Activated T-helper 9 cell treated with anti-CD3 and anti-CD28 coated beads, Interleukin-2, amount 50 U/mL, for 16 hours (primary cell): ENCODE data around the gene CD99L2.
A peak's percentile ranks its signal among the peaks of the same experiment; 100 is the strongest.

Source experiments
- DNase-seq: peaks from one replicate; pipeline ENCODE4 v3.0.0-alpha.2; 2020; ENCODE audit warnings: low read depth

CD99L2 gene, protein sequence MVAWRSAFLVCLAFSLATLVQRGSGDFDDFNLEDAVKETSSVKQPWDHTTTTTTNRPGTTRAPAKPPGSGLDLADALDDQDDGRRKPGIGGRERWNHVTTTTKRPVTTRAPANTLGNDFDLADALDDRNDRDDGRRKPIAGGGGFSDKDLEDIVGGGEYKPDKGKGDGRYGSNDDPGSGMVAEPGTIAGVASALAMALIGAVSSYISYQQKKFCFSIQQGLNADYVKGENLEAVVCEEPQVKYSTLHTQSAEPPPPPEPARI

DNA sequence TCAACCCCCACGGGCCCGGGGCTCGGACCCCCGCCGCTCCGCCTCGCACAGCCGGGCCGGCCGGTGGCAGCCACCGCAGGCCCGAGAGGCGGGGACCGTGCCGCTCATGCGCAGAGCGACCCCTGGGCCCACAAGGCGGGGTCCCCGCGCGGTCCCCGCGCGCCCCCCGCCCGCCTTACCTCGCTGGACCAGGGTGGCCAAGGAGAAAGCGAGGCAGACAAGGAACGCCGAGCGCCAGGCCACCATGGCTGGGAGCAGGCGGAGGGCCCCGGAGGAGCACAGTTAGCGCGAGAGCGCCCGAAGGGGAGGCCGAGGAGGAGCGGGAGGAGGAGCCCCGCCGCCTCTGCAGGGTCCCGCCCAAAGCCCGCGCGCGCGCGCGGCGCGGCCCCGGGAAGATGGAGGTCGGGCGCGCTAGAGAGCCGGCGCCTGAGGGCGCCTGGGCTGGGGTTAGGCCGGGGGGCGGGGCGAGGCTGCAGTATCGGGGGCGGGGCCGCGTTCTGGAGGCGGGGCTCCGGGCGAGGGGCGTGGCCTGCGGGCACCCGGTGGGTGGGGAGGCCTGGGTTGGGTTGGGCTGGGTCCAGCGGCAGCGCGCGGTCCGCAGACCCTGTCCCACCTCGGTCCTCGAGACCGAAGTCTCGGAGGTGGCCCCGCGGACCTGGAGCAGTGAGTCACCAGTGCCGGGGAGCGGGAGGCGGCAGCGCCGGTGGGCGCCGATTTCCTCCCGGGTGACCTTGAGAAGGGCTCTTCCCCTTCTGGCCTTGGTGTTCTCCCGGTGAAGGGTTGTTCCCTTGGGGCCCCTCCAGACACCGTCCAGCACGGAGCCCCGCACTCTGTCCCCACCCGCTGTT is at the start of gene CD99L2:
TSS of gene CD99L2 (minus strand) at position 326 of the 848 bp plus-strand sequence. CDS start at position 246, 80 bp downstream.
- DNase-seq: peak; percentile 84

DNA sequence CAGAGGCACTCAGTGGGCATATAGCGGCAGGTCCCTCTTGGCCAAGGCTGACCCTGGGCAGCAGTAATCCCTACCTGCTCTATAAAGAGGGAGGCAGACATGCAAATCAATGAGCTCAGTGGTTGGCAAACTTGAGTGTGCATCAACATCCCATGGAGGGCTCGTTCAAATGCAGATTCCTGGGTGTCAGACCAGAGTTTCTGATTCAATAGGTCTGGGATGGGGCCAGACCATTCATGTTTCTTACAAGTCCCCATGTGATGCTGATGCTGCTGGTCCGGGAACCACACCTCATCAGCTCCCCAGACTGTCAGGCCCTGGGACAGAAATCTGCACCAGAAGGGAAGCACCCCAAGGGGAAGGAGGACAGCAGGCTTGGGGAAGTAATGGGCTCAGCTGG is 45.8 kb upstream of the CD99L2 start:
- DNase-seq: no peak

DNA sequence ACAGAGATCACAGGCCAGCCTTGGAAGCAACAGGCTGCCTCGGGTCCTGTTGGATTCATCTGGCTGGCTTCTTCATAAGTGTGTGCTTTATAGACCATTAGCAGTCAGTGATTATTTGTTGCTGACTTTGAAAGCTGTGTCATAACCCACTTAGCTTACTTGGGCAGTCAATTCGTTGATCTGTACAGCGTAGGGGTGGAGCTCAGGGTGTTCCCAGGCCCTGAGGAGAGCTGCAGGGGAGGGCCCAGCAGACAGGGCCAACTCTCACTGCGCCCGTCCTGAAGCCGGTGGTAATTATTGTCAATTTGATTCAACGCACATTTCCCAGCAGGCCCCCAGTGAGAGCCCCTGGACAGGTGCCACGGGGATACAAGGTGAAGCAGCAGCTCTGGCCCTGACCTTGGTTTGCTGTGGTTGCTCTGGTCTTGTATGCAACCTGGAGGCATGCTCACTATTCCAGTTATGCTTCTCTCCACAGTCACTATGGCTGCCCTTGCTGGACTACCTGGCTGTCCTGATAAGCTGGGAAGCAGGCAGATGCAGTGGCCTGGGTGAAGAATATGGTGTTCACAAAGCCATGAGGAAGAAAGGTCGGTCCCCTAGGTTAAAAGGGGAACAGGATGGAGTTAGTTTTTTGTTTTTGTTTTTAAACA is 44.6 kb upstream of the CD99L2 start:
- no peak for DNase-seq

DNA sequence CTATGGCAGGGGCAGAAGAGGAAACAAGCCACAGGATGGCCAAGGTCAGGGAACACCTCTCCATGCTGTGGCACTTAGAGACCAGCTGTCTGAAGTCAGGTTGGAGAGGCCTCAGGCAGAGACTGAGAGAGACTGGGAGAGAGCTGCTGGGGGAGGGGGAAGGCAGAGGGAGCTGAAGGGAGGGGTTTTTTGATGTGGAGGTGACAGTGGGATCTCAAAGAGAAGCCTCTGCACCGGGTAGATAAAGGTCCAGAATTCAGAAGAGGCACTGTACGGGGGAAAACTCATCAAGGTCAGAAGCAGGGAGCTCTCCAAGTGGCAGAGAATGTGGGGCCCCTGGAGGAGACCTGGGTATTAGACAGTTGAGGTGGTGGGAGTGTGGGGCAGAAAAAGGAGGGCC is 43.1 kb upstream of the CD99L2 start:
- no peak for DNase-seq

DNA sequence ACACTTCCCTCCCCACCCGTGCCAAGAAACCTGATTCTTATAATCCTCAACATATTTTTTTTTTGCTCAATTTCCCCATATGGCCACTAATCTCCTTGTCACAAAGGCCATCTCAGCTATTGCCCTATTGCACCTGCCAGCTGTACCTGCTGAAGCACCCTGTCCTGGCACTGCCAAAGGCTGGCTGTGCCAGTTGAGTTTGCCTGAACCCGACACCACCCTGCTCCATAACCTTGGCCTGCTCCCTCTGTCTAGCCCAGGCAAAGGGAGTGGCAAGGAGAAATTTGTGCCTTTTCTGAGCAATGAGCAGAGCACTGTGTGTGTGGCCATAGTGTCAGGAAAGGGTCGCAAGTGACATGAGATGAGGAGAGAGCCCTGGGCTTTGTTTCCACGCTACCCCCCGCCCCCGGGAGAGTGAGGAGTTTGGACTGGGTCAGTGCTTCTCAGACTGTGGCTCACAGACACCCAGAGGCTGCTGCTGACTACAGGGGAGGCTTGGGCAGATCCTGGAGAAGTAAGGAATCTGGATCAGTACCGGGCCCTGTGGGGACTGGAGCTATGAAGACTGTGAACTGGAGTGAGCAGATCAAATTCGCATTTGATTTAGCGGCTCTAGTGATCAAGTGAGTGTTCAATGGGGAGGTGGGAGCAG is 42.5 kb upstream of the CD99L2 start:
- DNase-seq: no peak

DNA sequence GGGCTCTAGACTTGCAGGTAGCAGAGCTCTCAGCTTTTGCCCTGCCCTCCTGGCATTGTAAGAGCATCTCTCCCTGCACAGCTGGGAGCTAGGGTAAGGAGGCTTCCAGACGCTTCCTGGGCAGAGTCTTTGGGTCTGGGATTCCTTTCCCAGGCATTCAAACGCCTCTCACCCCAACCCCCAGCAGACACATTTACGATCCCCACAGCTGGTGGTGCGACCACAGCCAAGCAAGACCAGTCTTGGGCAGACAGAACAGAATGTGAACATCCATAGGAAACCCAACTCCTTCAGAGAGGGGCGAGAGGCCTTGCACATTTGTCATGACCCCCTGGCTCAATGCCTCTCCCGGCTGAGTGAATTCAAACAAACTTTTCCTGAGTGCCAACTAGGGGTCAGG is 38.1 kb upstream of the CD99L2 start:
- no peak for DNase-seq

DNA sequence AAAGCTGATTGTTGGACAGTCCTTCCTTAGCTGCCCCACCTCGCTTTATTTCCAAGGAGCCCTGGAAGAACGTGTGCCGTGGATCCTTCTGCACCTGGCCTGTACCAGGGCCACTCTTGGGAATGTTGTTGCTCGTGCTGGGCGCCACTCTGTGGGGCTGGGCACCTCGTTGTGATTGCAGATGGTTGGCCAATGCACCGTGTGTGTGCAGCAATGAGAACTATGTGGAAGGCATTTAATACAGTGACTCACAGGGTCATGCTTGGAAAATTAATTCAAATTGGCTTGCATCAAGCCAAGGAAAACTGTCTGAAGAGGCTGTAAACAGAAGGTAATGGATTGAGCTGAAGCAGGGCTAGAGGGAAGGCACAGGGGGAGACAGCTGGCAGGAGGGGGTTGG is 37.0 kb upstream of the CD99L2 start:
- DNase-seq: no peak

DNA sequence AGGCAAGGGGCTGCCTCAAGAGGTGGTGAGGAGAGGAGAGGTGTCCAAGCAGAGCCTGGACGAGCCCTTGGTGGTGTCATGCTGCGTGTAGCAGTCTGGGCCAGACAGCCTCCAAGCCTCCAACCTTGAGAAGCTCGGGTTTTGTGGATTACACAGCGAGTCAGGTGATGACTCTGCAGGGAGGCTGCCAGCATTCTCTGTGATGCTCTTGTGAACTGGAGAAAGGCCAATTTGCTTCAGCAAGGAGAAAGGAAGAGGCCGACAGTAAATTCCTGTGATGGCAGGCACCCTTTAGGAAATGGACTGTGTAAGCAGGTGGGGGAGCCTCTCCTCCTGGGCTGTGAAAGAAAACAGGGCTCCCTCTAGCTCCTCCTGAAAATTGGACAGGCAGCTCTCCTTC is 36.0 kb upstream of the CD99L2 start:
- DNase-seq: no peak

DNA sequence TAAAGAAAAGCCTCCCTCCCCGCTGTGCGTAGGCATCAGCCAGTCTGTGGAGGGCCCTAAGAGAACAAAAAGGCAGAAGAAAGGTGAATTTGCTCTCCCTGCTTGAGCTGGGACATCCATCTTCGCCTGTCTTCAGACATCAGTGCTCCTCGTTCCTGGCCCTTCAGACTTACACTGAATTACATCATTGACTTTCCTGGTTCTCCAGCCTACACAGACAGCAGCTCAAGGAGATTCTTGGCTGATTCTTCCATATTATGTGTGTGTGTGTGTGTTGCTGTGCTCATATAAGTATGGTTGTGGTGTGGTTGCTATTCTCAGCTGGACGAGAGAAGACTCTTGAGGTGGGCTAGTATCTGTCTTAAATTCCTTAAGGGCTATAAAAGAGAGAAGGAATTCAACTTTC is 35.5 kb upstream of the CD99L2 start:
- DNase-seq: no peak

DNA sequence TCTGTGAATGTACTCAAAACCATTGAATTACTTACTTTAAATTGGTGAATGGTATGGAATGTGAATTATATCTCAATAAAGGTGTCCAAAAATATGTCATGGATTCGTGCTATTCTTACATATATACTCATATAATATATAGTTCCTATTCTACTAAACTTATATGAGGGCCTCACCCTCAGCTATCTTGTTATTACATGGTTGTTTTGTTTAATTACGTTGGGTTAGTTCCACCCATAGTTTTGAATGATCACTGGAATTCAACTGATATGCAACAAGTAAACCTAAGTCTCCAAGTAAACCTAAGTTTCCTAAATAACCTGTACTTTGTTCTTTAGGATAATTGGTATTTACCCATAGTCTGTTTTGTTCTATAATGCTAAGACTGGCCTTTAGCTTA is 30.6 kb upstream of the CD99L2 start:
- no peak for DNase-seq

DNA sequence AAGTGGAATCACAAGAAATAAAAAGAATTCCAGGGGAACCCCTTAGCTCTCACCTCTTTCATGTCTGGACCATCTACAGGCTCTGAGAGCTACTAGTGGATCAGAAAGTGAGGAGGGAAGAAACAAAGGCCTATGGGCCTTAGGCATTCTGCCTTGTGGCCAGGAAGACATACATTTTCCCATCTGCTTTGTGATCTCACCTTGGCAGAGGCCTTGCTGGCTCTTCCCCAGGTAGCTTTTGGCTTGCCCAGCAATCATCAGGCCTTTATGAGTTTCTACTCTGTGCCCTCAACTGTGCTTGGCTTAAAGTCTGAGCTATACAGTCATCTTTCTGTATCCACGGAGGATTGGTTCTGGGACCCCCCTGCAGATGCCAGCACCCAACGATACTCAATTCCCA is 28.3 kb upstream of the CD99L2 start:
- no peak for DNase-seq

DNA sequence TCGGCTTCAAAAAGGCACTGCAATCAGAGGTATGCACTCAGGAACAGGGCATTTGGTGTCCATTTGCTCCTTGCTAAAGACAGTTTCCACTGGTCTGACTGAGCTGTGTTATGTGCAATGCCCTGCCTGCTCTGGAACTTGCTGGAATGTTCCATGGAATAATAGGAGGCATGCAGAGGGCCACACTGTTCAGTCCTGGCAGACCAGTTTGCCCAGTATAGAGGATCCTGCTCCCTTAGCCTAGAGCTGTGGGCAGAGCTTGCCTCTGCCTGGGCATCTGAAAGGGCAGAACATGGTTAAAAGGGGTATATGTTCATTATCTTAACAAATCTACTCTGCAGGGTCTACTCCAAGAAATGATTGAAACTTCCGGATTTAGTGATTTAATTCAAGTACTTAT is 27.8 kb upstream of the CD99L2 start:
- no peak for DNase-seq

DNA sequence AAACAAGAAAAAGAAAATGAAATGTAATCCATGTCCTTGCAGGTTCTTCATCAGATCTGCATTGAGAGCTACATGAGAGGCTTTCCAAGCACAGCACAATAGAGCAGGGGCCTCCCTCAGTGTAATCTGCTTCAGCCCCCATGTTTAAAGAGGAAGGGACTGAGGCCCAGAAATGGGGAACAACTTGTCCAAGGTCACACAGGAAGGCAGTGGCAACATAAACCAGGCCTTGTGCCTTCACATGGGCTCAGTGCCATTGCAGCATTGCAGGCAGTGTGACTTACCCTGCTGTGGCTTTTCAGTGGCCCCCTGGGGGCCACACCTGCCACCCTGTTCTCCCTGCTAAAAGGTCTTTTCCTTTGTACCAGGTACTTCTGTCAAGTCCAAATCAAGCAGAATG is 20.9 kb upstream of the CD99L2 start:
- no peak for DNase-seq

DNA sequence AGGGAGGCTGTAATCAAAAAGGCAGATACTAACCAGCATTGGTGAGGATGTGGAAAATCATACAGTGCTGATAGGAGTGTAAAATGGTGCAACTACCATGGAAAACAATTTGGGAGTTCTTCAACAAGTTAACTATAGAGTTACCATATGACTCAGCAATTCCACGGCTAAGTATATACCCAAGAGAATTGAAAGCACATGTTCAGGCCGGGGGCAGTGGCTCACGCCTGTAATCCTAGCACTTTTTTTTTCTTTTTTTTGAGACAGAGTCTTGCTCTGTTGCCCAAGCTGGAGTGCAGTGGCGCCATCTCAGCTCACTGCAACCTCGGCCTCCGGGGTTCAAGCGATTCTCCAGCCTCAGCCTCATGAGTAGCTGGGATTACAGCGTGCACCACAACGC is 15.0 kb upstream of the CD99L2 start:
- DNase-seq: no peak

DNA sequence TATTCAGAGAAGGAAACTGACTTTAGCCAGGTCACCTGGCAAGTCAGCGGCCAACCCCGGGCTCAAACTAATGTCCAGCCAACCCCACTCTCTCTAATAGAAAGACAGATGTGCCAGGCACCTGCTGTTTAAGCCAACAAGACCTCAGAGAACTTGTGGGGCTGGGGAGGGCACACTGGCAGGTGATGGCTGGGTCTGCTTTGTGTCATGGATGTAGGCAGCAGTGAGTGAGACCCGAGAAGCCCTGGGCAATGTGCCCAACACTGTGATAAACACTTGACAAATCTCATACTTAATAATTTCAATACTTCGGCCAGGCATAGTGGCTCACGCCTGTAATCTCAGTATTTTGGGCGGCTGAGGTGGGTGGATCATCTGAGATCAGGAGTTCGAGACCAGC is 9.0 kb upstream of the CD99L2 start:
- no peak for DNase-seq

DNA sequence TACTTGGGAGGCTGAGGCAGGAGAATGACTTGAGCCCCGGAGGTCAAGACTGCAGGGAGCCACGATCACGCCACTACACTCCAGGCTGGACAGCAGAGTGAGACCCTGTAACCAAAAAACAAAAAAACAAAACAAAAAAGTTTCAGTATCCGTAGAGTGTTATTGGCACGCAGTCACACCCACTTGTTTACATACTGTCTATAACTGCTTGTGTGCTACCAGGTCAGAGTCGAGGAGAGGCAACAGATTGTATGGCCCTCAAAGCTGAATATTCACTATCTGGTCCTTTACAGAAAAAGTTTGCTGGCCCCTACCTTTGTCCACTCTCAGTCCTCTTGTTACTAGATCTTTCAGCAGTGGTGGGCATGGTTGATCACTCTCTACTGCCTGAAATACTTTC is 8.2 kb upstream of the CD99L2 start:
- no peak for DNase-seq

DNA sequence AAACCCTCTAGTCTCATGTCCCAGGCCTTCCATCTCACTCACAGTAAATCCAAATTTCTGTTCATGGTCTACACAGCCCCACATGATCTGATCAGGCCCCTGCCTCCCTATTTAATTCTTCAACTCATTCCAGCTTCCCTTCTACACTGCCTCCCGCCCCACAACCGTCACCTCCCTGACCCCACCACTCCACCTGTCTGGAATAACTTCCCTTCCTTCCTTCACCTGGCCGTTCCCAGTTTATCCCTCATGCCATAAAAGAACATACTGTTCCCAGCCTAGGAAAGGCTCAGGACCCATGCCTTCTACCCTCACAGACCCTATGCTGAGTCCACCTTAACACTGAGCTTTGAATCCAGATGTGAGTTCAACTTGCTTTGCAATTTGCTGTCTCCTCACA is 6.8 kb upstream of the CD99L2 start:
- no peak for DNase-seq

DNA sequence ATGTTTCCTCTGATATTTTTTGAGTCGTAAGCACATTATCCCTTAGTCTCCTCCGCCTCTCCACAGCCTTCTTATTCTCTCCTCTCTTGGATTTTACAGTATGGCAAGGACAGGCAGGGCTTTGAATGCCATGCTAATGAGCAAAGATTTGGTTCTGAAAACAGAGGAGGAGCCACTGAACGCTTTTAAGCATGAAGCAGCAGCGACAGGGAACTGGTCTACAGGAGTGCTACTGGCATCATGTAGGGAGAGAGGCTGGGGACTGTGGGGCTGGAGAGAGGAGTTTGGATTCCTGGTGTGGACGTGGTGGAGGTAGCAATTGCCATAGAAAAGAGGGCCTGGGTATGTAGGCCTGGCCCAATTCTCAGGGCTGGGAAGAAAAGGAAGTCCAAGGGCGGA is 4.6 kb upstream of the CD99L2 start:
- no peak for DNase-seq

DNA sequence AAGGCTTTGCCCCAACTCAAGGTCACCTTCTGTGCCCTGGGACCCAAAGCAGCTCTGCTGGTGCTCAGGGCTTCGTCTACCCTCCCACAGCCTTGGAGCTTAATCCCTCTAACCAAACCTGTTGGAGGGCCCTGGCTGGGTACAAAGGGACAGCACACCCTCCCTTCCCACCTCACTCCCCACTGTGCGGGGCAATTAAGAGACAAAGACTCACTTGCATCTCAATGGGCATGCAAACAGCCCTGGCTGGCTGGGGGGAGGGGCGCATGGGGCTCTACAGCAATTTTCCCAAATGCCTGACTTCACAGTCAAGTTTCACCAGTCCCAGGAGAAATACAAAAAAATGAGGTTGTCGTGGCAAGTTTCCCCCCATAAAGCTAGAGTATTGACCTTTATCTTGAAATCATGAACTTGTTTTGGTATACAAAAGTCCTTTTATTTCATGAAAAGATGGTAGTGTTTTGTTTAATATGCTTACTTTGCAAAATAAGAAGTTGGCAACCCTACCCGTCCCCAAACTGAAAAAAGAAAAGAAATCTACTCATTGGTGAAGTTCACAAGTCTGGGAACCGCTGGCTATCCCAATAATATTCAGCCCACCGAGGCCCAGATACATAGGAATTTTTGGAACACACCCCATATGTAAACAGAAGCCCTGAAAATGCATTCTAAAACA is 4.1 kb upstream of the CD99L2 start:
- no peak for DNase-seq

DNA sequence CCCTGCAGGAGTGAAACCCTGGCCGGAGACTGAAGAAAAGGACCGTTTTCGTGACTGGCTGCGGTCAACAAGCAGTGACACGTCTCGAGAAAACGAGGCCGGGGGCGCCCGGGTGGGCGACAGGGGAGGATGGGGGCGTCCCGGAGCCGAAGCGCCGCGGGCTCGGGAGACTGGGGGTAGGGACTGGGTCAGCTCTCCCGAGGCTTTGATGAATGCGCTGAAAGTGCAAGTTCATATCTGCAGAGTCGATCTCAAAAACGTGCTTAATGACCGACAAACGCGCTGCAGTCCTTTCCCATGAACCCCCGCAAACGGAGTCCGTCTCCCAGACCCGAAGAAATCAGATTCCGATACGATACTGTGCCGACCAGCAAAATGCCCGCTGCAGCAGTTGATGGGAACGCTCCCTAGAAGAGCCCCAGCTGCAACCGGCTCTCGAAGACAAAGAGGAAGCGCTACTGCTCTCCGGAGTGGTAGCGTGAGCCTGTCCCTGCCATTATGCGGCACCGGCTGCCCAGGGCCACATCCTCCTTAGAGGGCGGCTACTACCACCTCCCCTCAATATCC is 806 bp upstream of the CD99L2 start:
- DNase-seq: peak; percentile 2

DNA sequence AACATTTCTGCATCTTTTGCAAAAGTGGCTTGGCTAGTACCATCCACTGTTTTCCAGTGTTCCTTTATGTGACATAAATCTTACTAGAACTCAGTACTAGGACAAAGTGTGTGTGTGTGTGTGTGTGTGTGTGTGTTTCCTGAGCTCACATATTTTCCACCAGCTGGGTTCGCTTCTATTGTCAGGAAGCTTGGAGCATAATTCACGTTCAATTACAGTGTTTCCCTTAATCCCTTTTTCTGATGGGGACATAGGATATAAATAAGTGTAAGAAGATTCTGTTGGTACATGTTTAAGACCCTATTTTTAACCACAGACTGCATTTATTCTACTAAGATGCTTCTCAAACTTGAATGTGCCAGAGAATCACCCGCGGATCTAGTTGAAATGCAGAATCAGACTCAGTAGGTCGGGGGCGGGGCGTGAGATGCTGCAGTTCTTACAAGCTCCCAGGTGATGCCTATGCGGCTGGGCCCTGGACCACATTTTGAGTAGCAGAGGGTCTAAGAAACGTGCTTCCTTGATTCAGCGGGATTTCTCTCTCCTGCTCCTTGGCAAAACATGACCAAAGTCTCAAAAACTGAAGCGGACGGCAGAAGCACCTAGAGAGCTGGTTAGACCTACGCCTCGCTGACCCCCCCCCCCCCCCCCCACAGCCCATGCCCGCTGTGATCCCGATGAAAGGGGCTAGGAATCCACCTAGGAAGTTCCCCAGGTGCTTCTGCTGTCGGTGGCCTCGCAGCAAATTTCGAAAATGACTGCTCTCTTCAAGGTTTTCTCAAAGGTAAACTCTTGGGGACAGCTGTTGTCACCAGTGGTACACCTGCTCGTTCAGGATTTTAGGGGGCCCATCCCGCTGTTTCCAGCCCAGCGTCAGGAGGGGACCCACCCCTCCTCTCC is 797 bp downstream of the CD99L2 start:
- peak; percentile 23 for DNase-seq
